ENCODE measurements around the gene RYR3.

The RYR3 gene

DNA sequence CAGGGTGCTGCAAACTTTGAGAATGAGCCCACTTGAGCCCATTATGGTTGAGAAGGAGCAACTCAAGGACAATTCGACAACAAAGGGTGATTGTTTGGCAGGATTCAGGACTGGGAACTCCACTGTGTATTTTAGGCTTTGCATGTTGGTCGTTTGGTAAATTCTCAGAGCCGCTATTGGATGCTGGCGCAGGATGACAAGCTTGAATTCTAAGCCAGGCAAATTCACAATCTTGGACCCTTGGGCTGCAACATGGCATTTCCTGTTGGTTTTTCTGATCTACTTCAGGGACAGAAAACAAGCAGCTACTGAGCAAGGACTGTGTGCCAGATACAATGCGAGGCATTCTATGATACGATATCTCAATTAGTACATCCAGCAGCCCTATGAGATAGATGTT, 82.8 kb downstream of the RYR3 start:
- Histone ChIP-seq H3K4me3 (ENCODE audit: low read length) (no peak overlapping the region), H3K27ac (ENCODE audit: low read length) (no peak overlapping the region), H4K20me1 (ENCODE audit: insufficient read depth, low read length) (no peaks in the 10 kb centered on the region), H3K9ac (ENCODE audit: low read length) (no peak overlapping the region), H3K9me2 (replicated peaks; ENCODE audit: insufficient read depth, low read length) (no peaks in the 10 kb centered on the region; the same call in 1 of the 2 replicates), H3K4me2 (ENCODE audit: low read depth, low read length) (no peak overlapping the region), H3K27me3 (replicated peaks; ENCODE audit: insufficient read depth, low read length) (no peaks in the 10 kb centered on the region), H3K4me1 (ENCODE audit: low read length) (no peaks in the 10 kb centered on the region), H3K36me3 (replicated peaks; ENCODE audit: insufficient read depth, low read length) (no peaks in the 10 kb centered on the region), H2AFZ (ENCODE audit: low read length) (no peak overlapping the region), H3F3A (ENCODE audit: insufficient read depth, low read length) (no peaks in the 10 kb centered on the region), H3K79me2 (ENCODE audit: low read length) (no peaks in the 10 kb centered on the region), H3K9me3 (replicated peaks; ENCODE audit: insufficient read depth, low read length) (no peaks in the 10 kb centered on the region)
- DNase-seq: no peak
- TF ChIP-seq EZH2 (optimal IDR thresholded peaks at IDR 0.05; ENCODE audit: low read depth, low read length) (no peak), EZH2phosphoT487 (IDR thresholded peaks at IDR 0.05; ENCODE audit: low read length) (no peak)

DNA sequence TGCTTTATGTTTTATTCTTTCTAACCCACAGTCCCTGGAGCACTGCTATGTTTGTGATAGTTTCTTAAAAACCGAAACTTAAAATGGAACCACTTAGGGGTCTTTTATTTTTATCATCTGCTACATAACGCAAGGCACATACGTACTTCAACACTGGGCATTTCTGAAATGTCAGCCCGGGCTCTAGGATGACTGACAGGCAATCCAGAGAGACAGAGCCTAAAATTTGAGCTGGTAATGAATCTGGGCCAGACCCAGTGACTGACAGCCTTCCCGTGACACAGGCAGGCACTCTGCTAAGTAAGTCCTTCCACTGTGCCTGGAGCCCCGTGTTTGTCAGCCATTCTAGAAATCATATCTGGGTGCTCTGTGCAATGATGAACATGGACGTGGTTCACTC, 84.6 kb downstream of the RYR3 start:
- H3K4me3 ChIP-seq (ENCODE audit: low read length): no peak overlapping the region
- H3F3A ChIP-seq (ENCODE audit: insufficient read depth, low read length): no peaks in the 10 kb centered on the region
- no peak overlapping the region for H3K4me2 ChIP-seq (ENCODE audit: low read depth, low read length)
- no peaks in the 10 kb centered on the region for H3K9me3 ChIP-seq (replicated peaks; ENCODE audit: insufficient read depth, low read length)
- TF ChIP-seq EZH2phosphoT487 (IDR thresholded peaks at IDR 0.05; ENCODE audit: low read length) (no peak), EZH2 (optimal IDR thresholded peaks at IDR 0.05; ENCODE audit: low read depth, low read length) (no peak)
- H3K36me3 ChIP-seq (replicated peaks; ENCODE audit: insufficient read depth, low read length): no peaks in the 10 kb centered on the region
- DNase-seq: no peak
- H3K27ac ChIP-seq (ENCODE audit: low read length): no peak overlapping the region
- H3K27me3 ChIP-seq (replicated peaks; ENCODE audit: insufficient read depth, low read length): no peaks in the 10 kb centered on the region
- no peaks in the 10 kb centered on the region; the same call in 1 of the 2 replicates for H3K9me2 ChIP-seq (replicated peaks; ENCODE audit: insufficient read depth, low read length)
- H2AFZ ChIP-seq (ENCODE audit: low read length): no peak overlapping the region
- H3K79me2 ChIP-seq (ENCODE audit: low read length): no peaks in the 10 kb centered on the region
- no peak overlapping the region for H3K9ac ChIP-seq (ENCODE audit: low read length)
- H4K20me1 ChIP-seq (ENCODE audit: insufficient read depth, low read length): no peaks in the 10 kb centered on the region
- no peaks in the 10 kb centered on the region for H3K4me1 ChIP-seq (ENCODE audit: low read length)

- no peak for DNase-seq
- no peaks in the 10 kb centered on the region for H3K79me2 ChIP-seq (ENCODE audit: low read length)
- no peak overlapping the region for H3K27ac ChIP-seq (ENCODE audit: low read length)
- no peaks in the 10 kb centered on the region for H4K20me1 ChIP-seq (ENCODE audit: insufficient read depth, low read length)
- H3K4me1 ChIP-seq (ENCODE audit: low read length): no peaks in the 10 kb centered on the region
- no peaks in the 10 kb centered on the region for H3F3A ChIP-seq (ENCODE audit: insufficient read depth, low read length)
- no peaks in the 10 kb centered on the region for H3K27me3 ChIP-seq (replicated peaks; ENCODE audit: insufficient read depth, low read length)
- no peak overlapping the region for H3K4me2 ChIP-seq (ENCODE audit: low read depth, low read length)
- H3K4me3 ChIP-seq (ENCODE audit: low read length): no peak overlapping the region
- TF ChIP-seq CTCF (IDR thresholded peaks at IDR 0.05; ENCODE audit: low read length) (no peak), EZH2phosphoT487 (IDR thresholded peaks at IDR 0.05; ENCODE audit: low read length) (no peak), EZH2 (optimal IDR thresholded peaks at IDR 0.05; ENCODE audit: low read depth, low read length) (no peak)
- no peak overlapping the region for H3K9ac ChIP-seq (ENCODE audit: low read length)
- H3K36me3 ChIP-seq (replicated peaks; ENCODE audit: insufficient read depth, low read length): no peaks in the 10 kb centered on the region
- no peak overlapping the region for H2AFZ ChIP-seq (ENCODE audit: low read length)
- no peaks in the 10 kb centered on the region; the same call in 1 of the 2 replicates for H3K9me2 ChIP-seq (replicated peaks; ENCODE audit: insufficient read depth, low read length)
- no peaks in the 10 kb centered on the region for H3K9me3 ChIP-seq (replicated peaks; ENCODE audit: insufficient read depth, low read length)
Observed at GRCh38 chr15:33395846-33396245, 85.1 kb downstream of the RYR3 start.

GRCh38 chr15:33396475-33396874, 85.7 kb downstream of the RYR3 start:
- Histone ChIP-seq H3K4me1 (ENCODE audit: low read length) (no peaks in the 10 kb centered on the region), H3K9me3 (replicated peaks; ENCODE audit: insufficient read depth, low read length) (no peaks in the 10 kb centered on the region), H3F3A (ENCODE audit: insufficient read depth, low read length) (no peaks in the 10 kb centered on the region), H3K79me2 (ENCODE audit: low read length) (no peaks in the 10 kb centered on the region), H3K27me3 (replicated peaks; ENCODE audit: insufficient read depth, low read length) (no peaks in the 10 kb centered on the region), H3K27ac (ENCODE audit: low read length) (no peak overlapping the region), H3K4me2 (ENCODE audit: low read depth, low read length) (no peak overlapping the region), H4K20me1 (ENCODE audit: insufficient read depth, low read length) (no peaks in the 10 kb centered on the region), H3K9me2 (replicated peaks; ENCODE audit: insufficient read depth, low read length) (no peaks in the 10 kb centered on the region; the same call in 1 of the 2 replicates), H3K9ac (ENCODE audit: low read length) (no peak overlapping the region), H2AFZ (ENCODE audit: low read length) (no peak overlapping the region), H3K4me3 (ENCODE audit: low read length) (no peak overlapping the region), H3K36me3 (replicated peaks; ENCODE audit: insufficient read depth, low read length) (no peaks in the 10 kb centered on the region)
- DNase-seq: no peak
- TF ChIP-seq CTCF (IDR thresholded peaks at IDR 0.05; ENCODE audit: low read length): no peak
- no peak for TF ChIP-seq EZH2 (optimal IDR thresholded peaks at IDR 0.05; ENCODE audit: low read depth, low read length)
- TF ChIP-seq EZH2phosphoT487 (IDR thresholded peaks at IDR 0.05; ENCODE audit: low read length): no peak
